Effector CD4-positive, alpha-beta T cell (primary cell): ENCODE results near the gene STAT1.
"Not testable (repeated sequence)": the region's sequence is repeated elsewhere in the genome, so short reads cannot be mapped to it uniquely, and the experiment has no call there.

Source experiments
- DNase-seq: peaks from one replicate; pipeline ENCODE4 v3.0.0-alpha.2; 2020

STAT1 gene

DNA sequence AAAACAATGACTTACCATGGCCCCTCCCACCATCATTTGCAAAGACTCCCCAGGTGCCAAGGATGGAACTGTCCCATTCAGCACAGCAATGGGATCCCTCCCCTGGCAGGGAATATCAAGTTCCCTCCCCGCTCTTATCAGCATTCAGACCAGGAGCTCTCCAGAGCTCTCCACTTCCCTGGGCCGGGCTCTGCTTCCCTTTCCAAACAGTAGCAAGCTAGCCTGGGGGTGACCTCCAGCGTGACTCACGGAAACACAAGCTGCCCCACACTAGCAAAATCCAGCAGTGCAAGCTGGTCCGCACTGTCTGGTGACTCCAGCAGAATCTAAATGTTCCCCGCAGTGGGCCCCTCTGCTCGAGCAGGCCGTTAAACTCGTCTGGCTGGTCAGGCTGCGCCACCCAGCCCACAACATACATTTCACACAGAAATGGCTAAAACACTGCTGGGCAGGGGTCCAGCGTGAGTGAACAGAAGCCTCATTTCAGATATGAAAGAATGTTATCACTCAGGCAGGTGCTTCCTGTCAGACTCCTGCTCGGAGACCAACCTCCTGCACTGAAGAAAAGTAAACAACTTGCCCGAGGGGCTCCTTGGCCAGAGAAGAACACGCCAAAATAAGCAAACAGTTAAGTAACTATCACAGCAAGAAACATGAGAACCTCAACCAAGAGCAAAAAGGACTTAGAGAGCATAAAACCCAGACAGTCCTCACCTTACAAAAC, 33.9 kb downstream of the STAT1 start:
- DNase-seq: no peak

GRCh38 chr2:190978389-190979053, 35.5 kb downstream of the STAT1 start:
- no peak for DNase-seq

- no peak for DNase-seq
Observed at GRCh38 chr2:190977505-190977904, 36.5 kb downstream of the STAT1 start.

GRCh38 chr2:190976521-190976920, 37.5 kb downstream of the STAT1 start:
- no peak for DNase-seq

DNA sequence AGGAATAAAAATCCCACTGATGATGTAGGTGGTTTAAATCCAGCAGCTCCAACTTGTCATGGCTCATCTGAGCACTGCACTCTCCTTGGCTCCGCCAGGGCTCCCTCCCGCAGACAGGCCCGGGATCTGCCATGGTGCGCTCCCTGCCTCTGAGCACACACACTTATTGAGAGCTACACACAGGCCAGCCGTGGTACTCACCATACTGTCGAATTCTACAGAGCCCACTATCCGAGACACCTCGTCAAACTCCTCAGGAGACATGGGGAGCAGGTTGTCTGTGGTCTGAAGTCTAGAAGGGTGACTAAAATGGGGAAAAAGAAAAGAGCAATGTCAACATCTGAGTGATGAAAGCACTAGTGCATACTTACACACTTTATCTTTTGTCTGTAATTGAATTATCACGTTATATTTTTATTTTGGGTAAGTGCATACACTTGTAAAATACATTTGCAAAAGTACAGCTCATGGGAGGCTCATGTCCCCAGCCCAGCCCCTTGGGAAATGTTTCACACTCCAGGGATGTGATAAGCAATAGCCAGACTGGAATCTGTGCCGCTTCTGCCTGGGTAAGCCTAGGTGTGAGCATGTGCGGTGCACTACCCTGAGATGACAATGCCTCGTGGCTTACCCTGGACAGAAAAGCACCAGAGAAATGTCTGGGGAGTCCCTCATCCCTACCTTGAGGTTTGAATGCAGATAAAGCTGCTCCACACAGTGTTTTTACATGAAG, 39.2 kb downstream of the STAT1 start:
- DNase-seq: no peak

- DNase-seq: no peak
Observed at GRCh38 chr2:190973726-190974628, 40.0 kb downstream of the STAT1 start.

DNA sequence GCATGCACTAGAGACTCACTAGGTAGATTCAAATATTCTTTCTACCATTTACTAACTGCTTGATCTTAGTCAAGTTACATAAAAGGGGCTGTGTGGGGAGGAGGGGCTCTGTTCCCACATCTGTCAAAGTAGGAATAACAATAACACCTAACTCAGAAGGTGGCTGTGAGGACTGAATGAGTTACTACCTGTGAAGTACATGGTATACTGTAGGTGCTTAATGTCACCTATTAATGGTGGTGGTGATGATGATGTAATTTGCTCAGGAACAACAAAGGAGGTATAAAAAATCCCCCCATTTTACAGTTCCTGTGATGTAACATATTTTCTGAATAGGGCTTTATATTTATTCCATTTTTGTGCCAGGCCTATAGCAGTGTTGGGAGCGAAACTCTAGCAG, 40.7 kb downstream of the STAT1 start:
- DNase-seq: no peak

DNA sequence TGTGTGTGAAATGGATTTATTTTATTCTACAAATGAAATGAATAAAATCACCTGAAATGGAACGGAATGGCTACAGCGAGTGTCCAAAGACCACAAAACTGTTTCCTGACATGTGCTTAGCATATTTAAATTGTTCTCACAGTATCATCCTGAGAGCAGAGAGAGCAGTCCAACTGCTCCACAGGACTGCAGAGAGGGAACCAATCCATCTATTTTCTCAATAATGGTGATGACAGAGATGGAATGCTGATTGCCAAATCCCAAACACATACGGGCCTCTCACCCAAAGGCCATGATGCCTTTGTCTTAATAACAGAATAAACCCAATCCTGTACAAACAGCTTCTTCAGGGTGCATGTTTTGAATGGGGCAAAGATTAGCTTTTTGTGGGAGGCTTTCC, 41.1 kb downstream of the STAT1 start:
- no peak for DNase-seq

DNA sequence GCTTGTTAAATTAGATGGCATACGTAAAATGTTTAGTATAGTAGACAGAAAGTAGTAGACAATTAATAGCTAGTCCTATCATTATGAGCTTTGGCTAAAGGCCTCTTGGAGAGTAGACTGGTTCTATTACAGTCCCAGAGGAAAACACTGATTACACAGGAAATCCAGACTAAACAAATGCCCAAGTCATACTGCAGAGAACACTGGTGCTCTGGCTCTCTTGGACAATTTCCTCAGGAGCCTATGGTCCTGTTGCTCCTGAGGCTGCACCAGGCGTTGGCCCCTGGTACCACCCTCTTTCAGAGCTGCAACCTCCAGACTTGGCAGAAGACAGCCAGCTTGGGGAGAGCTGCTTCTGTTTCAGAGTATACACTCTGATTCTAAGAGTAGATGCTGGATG, 41.8 kb downstream of the STAT1 start:
- DNase-seq: no peak

GRCh38 chr2:190970873-190971506, 43.0 kb downstream of the STAT1 start:
- no peak for DNase-seq

DNA sequence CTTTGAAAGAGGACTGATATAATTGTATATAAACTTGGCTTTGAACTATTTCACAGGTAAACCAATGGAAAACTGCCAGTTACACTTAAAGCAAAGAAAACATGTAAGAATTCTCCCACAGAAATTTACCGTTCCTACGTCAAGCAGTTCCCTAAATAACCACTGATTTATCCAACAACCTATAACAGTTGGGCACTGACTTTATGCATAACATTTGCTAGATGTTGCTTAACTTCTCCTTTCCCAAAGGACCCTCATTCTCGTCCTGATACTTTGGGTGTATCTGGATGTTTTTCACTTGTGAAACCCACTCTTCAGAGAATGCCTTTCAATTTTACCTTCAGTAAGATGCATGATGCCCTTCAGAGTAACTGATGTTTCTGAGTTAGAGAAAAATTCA, 43.8 kb downstream of the STAT1 start:
- DNase-seq: no peak

- DNase-seq: no peak
Observed at GRCh38 chr2:190968522-190968921, 45.4 kb downstream of the STAT1 start.

DNA sequence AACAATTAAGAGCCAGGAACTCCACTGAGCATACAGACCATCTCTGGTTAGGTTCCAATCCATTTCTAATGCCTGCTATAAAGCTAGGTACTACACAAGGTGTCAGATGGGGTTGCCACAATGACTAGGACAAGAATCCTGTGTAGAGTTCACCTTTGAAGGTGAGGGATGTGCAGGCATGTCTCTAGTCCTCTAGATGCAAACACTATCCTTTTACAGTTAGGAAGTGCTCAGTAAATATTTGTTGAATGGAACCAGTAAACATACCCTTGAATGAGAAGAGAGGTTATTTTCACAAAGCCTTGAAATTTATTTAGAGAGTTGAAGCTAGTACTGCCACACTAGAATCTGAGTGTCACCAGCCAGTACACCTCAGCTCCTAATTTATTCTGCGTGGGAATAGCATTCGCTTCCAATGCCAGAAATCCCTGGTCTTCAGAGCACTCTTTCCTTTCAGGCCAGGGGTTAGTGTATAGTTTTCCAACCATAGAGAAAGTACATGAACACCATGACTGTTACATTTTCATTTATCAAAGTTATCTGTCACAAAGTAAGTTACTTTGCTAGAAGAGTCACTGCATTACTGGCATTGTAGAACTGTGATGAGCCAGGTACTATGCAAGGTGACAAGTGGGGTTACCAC, 48.3 kb downstream of the STAT1 start:
- no peak for DNase-seq

- DNase-seq: no peak
Observed at GRCh38 chr2:190964170-190964795, 49.7 kb downstream of the STAT1 start.

DNA sequence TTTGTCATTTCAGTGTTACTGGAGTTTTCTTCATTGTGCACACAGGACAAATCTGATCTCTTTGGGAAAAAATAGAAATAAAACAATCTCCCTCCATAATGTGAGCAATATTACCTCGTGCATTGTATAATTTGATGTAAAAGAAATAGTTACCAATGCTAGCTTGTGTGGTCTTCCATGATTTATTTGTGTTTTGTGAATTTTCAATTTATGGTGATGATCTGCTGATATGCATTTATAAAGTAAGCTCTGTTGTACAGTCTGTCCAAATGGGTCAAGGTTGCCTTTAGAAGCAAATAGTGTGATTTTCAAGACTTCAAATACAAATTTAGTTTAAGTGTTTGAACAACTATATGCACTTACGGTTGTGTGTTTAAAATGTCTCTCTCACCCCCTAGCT, 50.9 kb downstream of the STAT1 start:
- DNase-seq: no peak

- no peak for DNase-seq
Observed at GRCh38 chr2:190961918-190962487, 52.0 kb downstream of the STAT1 start.

GRCh38 chr2:190961117-190961516, 52.9 kb downstream of the STAT1 start:
- not testable (repeated sequence) for DNase-seq

- DNase-seq: no peak
Observed at GRCh38 chr2:190959911-190960788, 53.8 kb downstream of the STAT1 start.

GRCh38 chr2:190953257-190953656, 60.7 kb downstream of the STAT1 start:
- DNase-seq: no peak

- DNase-seq: no peak
Observed at GRCh38 chr2:190950566-190950991, 63.4 kb downstream of the STAT1 start.
